KOPT-K1 (cell line): ENCODE measurements around the gene TRIM72.
"Not testable (repeated sequence)": the region's sequence is repeated elsewhere in the genome, so short reads cannot be mapped to it uniquely, and the experiment has no call there.

Experiments
- H3K27ac ChIP-seq: fragments of 200-600 bp; sonication (generic); 2 replicates; pipeline ENCODE4 v1.5.1; 2016; ENCODE audit warnings: antibody characterized with exemption, mild to moderate bottlenecking, low read depth, low read length; ENCODE audit not compliant: poor library complexity, severe bottlenecking
- H3K36me3 ChIP-seq: fragments of 200-600 bp; sonication (generic); 2 replicates; pipeline ENCODE4 v1.5.1; 2017; ENCODE audit warnings: antibody characterized with exemption, mild to moderate bottlenecking, low read length, moderate library complexity; ENCODE audit not compliant: insufficient read depth
- H3K9me3 ChIP-seq: fragments of 200-600 bp; sonication (generic); 2 replicates; pipeline ENCODE4 v1.5.1; 2017; ENCODE audit warnings: antibody characterized with exemption, low read length, mild to moderate bottlenecking; ENCODE audit not compliant: insufficient read depth, poor library complexity, severe bottlenecking

The TRIM72 gene

GRCh38 chr16:31273676-31274075 is 59.8 kb downstream of the TRIM72 start:
- H3K9me3 ChIP-seq: no peaks in the 10 kb centered on the region
- no peak overlapping the region for H3K27ac ChIP-seq
- no peaks in the 10 kb centered on the region for H3K36me3 ChIP-seq

- no peaks in the 10 kb centered on the region for H3K9me3 ChIP-seq
- no peaks in the 10 kb centered on the region for H3K36me3 ChIP-seq
Measured at GRCh38 chr16:31274831-31275816, 61.2 kb downstream of the TRIM72 start.

GRCh38 chr16:31276600-31276999 is 62.7 kb downstream of the TRIM72 start:
- H3K36me3 ChIP-seq: no peaks in the 10 kb centered on the region
- H3K9me3 ChIP-seq: no peaks in the 10 kb centered on the region
- H3K27ac ChIP-seq: no peak overlapping the region

More at GRCh38 chr16:31274831-31275816, 61.2 kb downstream of the TRIM72 start:
- no peak overlapping the region for H3K27ac ChIP-seq

GRCh38 chr16:31277659-31278260 is 63.8 kb downstream of the TRIM72 start:
- Histone ChIP-seq H3K27ac (no peak overlapping the region), H3K9me3 (no peaks in the 10 kb centered on the region), H3K36me3 (no peaks in the 10 kb centered on the region)

GRCh38 chr16:31278853-31279252 is 64.9 kb downstream of the TRIM72 start:
- H3K36me3 ChIP-seq, H3K9me3 ChIP-seq, H3K27ac ChIP-seq: not testable (repeated sequence)
